IMR-90 (cell line): ENCODE data around the gene ASB11. TPM values are rescaled to one million over a fixed set of nuclear protein-coding genes. Genes with fewer than 3 reads are reported as not detected.

Source experiments
- ATAC-seq: fragments of 200-7000 bp; cut with Tn5 transposase; 2 replicates; pipeline ENCODE4 v1.9.1; 2020; ENCODE audit warnings: low read depth, mild to moderate bottlenecking, moderate library complexity
- BruUV-seq: library from RNA; stranded (reverse); fragments of 400-500 nt; replicated peaks from 2 replicates; lab custom pipeline; 2021; lab: Mats Ljungman, UMichigan
- CTCF ChIA-PET: fragments of 300-600 bp; formaldehyde crosslinking; extraction: SDS; loops from one replicate; lab custom pipeline; 2021; ENCODE audit warnings: antibody characterized with exemption; lab: Yijun Ruan, JAX
- POLR2A ChIA-PET: fragments of 300-600 bp; sonication (Branson Sonifier 250); formaldehyde crosslinking; loops from one replicate; lab custom pipeline; 2022; ENCODE audit warnings: antibody characterized with exemption; ENCODE audit not compliant: unreplicated experiment; lab: Charles Lee
- DNase-seq: peaks from one replicate; pipeline ENCODE4 v3.0.0; 2013
- H2AFZ ChIP-seq: replicated peaks from 2 replicates; pipeline ENCODE3; 2013; ENCODE audit warnings: low read length, mild to moderate bottlenecking; ENCODE audit not compliant: poor library complexity
- H2AK5ac ChIP-seq: 2 replicates; pipeline ENCODE4 v1.6.1; 2013; ENCODE audit warnings: low read depth, low read length, inconsistent platforms
- H2AK9ac ChIP-seq: replicated peaks from 2 replicates; pipeline ENCODE3; 2013; ENCODE audit warnings: mild to moderate bottlenecking, low read depth, low read length, moderate library complexity; ENCODE audit not compliant: poor library complexity
- H2BK120ac ChIP-seq: 2 replicates; pipeline ENCODE4 v1.6.1; 2013; ENCODE audit warnings: low read depth, low read length, inconsistent platforms
- H2BK15ac ChIP-seq: 3 replicates; pipeline ENCODE4 v1.6.1; 2013; ENCODE audit warnings: low read depth, low read length, inconsistent platforms
- H2BK20ac ChIP-seq: 2 replicates; pipeline ENCODE4 v1.6.1; 2013; ENCODE audit warnings: low read depth, mild to moderate bottlenecking, inconsistent platforms, low read length, moderate library complexity
- H2BK5ac ChIP-seq: 2 replicates; pipeline ENCODE4 v1.6.1; 2013; ENCODE audit warnings: mild to moderate bottlenecking, low read depth, low read length, inconsistent platforms; ENCODE audit not compliant: poor library complexity, severe bottlenecking
- H3K14ac ChIP-seq: replicated peaks from 2 replicates; pipeline ENCODE4 v1.6.1; 2013; ENCODE audit warnings: low read depth, low read length, inconsistent platforms
- H3K18ac ChIP-seq: 2 replicates; pipeline ENCODE4 v1.6.1; 2013; ENCODE audit warnings: low read depth, low read length, control low read depth
- H3K23ac ChIP-seq: 2 replicates; pipeline ENCODE4 v1.6.1; 2013; ENCODE audit warnings: low read depth, low read length, inconsistent platforms
- H3K27ac ChIP-seq: 2 replicates; pipeline ENCODE4 v1.5.1; 2013; ENCODE audit warnings: mild to moderate bottlenecking, control low read depth, low read length; ENCODE audit not compliant: insufficient read depth
- H3K27me3 ChIP-seq: 2 replicates; pipeline ENCODE4 v1.6.1; 2013; ENCODE audit warnings: low read length; ENCODE audit not compliant: control insufficient read depth, insufficient read depth
- H3K36me3 ChIP-seq: 2 replicates; pipeline ENCODE4 v1.6.1; 2013; ENCODE audit warnings: low read length, mixed read lengths; ENCODE audit not compliant: control insufficient read depth, insufficient read depth
- H3K4ac ChIP-seq: 2 replicates; pipeline ENCODE4 v1.6.1; 2013; ENCODE audit warnings: low read depth, low read length, inconsistent platforms
- H3K4me1 ChIP-seq: 2 replicates; pipeline ENCODE4 v1.6.1; 2013; ENCODE audit warnings: low read length, mixed read lengths; ENCODE audit not compliant: control insufficient read depth, insufficient read depth
- H3K4me2 ChIP-seq: 2 replicates; pipeline ENCODE4 v1.6.1; 2013; ENCODE audit warnings: low read depth, mild to moderate bottlenecking, control low read depth, low read length, moderate library complexity
- H3K4me3 ChIP-seq: 2 replicates; pipeline ENCODE4 v1.5.1; 2013; ENCODE audit warnings: low read depth, mild to moderate bottlenecking, control low read depth, low read length, moderate library complexity; ENCODE audit not compliant: insufficient read depth
- H3K56ac ChIP-seq: 2 replicates; pipeline ENCODE4 v1.6.1; 2013; ENCODE audit warnings: low read length, inconsistent platforms; ENCODE audit not compliant: insufficient read depth; ENCODE audit errors: extremely low read depth
- H3K79me1 ChIP-seq, 2 experiments: 2 replicates each; pipeline ENCODE4 v1.6.1; 2013; ENCODE audit warnings: low read length in 2 of 2, inconsistent platforms in 1 of 2, low read depth in 1 of 2
- H3K9ac ChIP-seq: 2 replicates; pipeline ENCODE4 v1.6.1; 2013; ENCODE audit warnings: low read depth, low read length, control low read depth
- H3K9me1 ChIP-seq: 2 replicates; pipeline ENCODE4 v1.6.1; 2013; ENCODE audit warnings: low read length, inconsistent platforms; ENCODE audit not compliant: insufficient read depth
- H3K9me3 ChIP-seq: 2 replicates; pipeline ENCODE4 v1.6.1; 2013; ENCODE audit warnings: low read length; ENCODE audit not compliant: control insufficient read depth, insufficient read depth
- H4K20me1 ChIP-seq: 2 replicates; pipeline ENCODE4 v1.6.1; 2013; ENCODE audit warnings: low read length, inconsistent platforms; ENCODE audit not compliant: insufficient read depth
- H4K5ac ChIP-seq: 2 replicates; pipeline ENCODE4 v1.6.1; 2013; ENCODE audit warnings: mild to moderate bottlenecking, low read depth, low read length, control low read depth
- H4K8ac ChIP-seq, 2 experiments: 2 replicates each; pipeline ENCODE4 v1.6.1; 2013; ENCODE audit warnings: low read depth in 2 of 2, low read length in 2 of 2, control low read depth in 1 of 2, inconsistent platforms in 1 of 2
- H4K91ac ChIP-seq: 2 replicates; pipeline ENCODE4 v1.6.1; 2013; ENCODE audit warnings: low read depth, low read length, inconsistent platforms; ENCODE audit not compliant: insufficient read depth
- CEBPB ChIP-seq: IDR thresholded peaks from 2 replicates; pipeline ENCODE4 v1.6.1; 2012; ENCODE audit warnings: low read depth, low read length, improper control_type of control experiment
- MXI1 ChIP-seq: IDR thresholded peaks from 2 replicates; pipeline ENCODE4 v1.6.1; 2012; ENCODE audit warnings: low read depth, mild to moderate bottlenecking, low read length, moderate library complexity, borderline replicate concordance
- POLR2A ChIP-seq: IDR thresholded peaks from 2 replicates; pipeline ENCODE4 v1.6.1; 2012; ENCODE audit warnings: mild to moderate bottlenecking, low read depth, low read length
- SMC3 ChIP-seq: fragments of 150-350 bp; IDR thresholded peaks from 2 replicates; pipeline ENCODE4 v1.6.1; 2016; ENCODE audit warnings: low read depth, mild to moderate bottlenecking, antibody characterized with exemption, low read length, moderate library complexity
- USF2 ChIP-seq: fragments of 150-350 bp; IDR thresholded peaks from 2 replicates; pipeline ENCODE4 v1.6.1; 2017; ENCODE audit warnings: mild to moderate bottlenecking, antibody characterized with exemption, low read length, low read depth
- WGBS, 2 experiments: methylation state at CpG; one replicate each; pipeline versions ENCODE4 v1.1.5 to v1.1.7; 2013; ENCODE audit warnings: missing lambda C conversion rate in 2 of 2; ENCODE audit not compliant: insufficient read length in 1 of 2; ENCODE audit errors: extremely low coverage in 2 of 2; 5-methylcytosine and 5-hydroxymethylcytosine counted together
- dilution Hi-C: fragments of 300-500 bp; cut with HindIII; formaldehyde crosslinking; loops from one replicate; pipeline ENCODE4 v1.14.3; 2018; ENCODE audit warnings: low sequenced_read_pairs; ENCODE audit not compliant: unreplicated experiment
- in situ Hi-C: fragments of 300-500 bp; cut with MboI; formaldehyde crosslinking; loops from 3 replicates; pipeline ENCODE4 v1.14.3; 2019; ENCODE audit warnings: low sequenced_read_pairs, inconsistent platforms, mixed read lengths
- intact Hi-C: fragments of 100-400 bp; cut with micrococcal nuclease; formaldehyde crosslinking; loops from 2 replicates; pipeline ENCODE4 v1.10.0; 2022
- polyA plus RNA-seq, 3 experiments: library from polyadenylated mRNA; depleted of rRNA; stranded (reverse); fragments of >200 nt; gene quantifications; 2 replicates each; pipeline ENCODE4 v1.2.3, GENCODE V29; 2012; ENCODE audit warnings: low replicate concordance in 1 of 3
- total RNA-seq: library from RNA; depleted of rRNA; stranded (reverse); fragments of >200 nt; gene quantifications from 2 replicates; pipeline ENCODE4 v1.2.3, GENCODE V29; 2012

Gene ASB11
- total and polyA plus RNA-seq, 2 of the 4 experiments (the other 2 are of a cell fraction) = not detected

GRCh38 chrX:15356444-15356843 is 41.0 kb upstream of the ASB11 start:
- H3K56ac ChIP-seq = no peak overlapping the region
- H3K79me1 ChIP-seq = no peaks in the 10 kb centered on the region
- no peaks in the 10 kb centered on the region for H3K9me1 ChIP-seq
- CTCF ChIA-PET = interaction anchor here (1.0 kb wide), 1 partner anchor 111 kb away, joined by 3 read pairs; no protein-coding TSS in a partner anchor
- H3K18ac ChIP-seq = no peak overlapping the region
- intact Hi-C loops = no loop called here
- H2AK9ac ChIP-seq = no peak overlapping the region
- no peak overlapping the region for H4K5ac ChIP-seq
- H2BK120ac ChIP-seq = no peak overlapping the region
- no peak overlapping the region for H3K9ac ChIP-seq
- POLR2A ChIA-PET = no interaction called here
- H3K4me3 ChIP-seq = no peak overlapping the region
- DNase-seq (peak; percentile 75), ATAC-seq (peak; percentile 60)
- H4K8ac ChIP-seq = no peak overlapping the region
- H3K9me3 ChIP-seq = peaks cover 2% of the 10 kb centered on the region; the same call in 1 of the 2 replicates
- no CpG with 5 or more reads among the region's 1 CpG for WGBS, 2 experiments
- in situ Hi-C loops = no loop called here
- no peak overlapping the region for H2BK15ac ChIP-seq
- dilution Hi-C loops = no loop called here
- no peak overlapping the region for H2BK5ac ChIP-seq
- no peak overlapping the region for H2AFZ ChIP-seq
- TF ChIP-seq USF2 = peak; percentile 57; the same call in 1 of the 2 replicates
- no peak for TF ChIP-seq MXI1
- TF ChIP-seq SMC3 = no peak
- TF ChIP-seq CEBPB = peak; percentile 88
- TF ChIP-seq POLR2A = no peak
- no peaks in the 10 kb centered on the region for H4K20me1 ChIP-seq
- no peak overlapping the region for H2AK5ac ChIP-seq
- H3K4ac ChIP-seq = no peak overlapping the region
- H3K27me3 ChIP-seq = peaks cover 6% of the 10 kb centered on the region; the same call in 1 of the 2 replicates
- BruUV-seq = no TSS peak
- H3K14ac ChIP-seq = no peak overlapping the region
- no peak overlapping the region for H3K27ac ChIP-seq
- peaks cover 2% of the 10 kb centered on the region; the same call in 1 of the 2 replicates for H3K4me1 ChIP-seq
- H4K91ac ChIP-seq = no peak overlapping the region
- H3K23ac ChIP-seq = no peak overlapping the region
- no peaks in the 10 kb centered on the region for H3K36me3 ChIP-seq
- H2BK20ac ChIP-seq = no peak overlapping the region
- no peak overlapping the region for H3K4me2 ChIP-seq
